ENCODE measurements around the gene TAAR1. TPM values are rescaled to one million over a fixed set of nuclear protein-coding genes. Genes with fewer than 3 reads are reported as not detected.

Gene TAAR1
- polyA plus RNA-seq, 1 donor (not counting 4 experiments of a cell fraction or from before 2014, with no cell fraction given) = not detected

GRCh38 chr6:132693478-132693877 is 34.5 kb upstream of the TAAR1 start:
- no peaks in the 10 kb centered on the region for H3K9me3 ChIP-seq (ENCODE audit: control insufficient read depth, low read depth, low read length)
- no peaks in the 10 kb centered on the region for H3K9me1 ChIP-seq (ENCODE audit: control insufficient read depth, extremely low read depth, insufficient read depth, low read length)
- dilution Hi-C loops (cut with MboI; ENCODE audit: extremely low pct_ligation_motif_present, low sequenced_read_pairs) = no loop called here
- no peak overlapping the region for H3K4me2 ChIP-seq (ENCODE audit: control insufficient read depth, extremely low read depth, insufficient read depth, low read depth, low read length)
- no peaks in the 10 kb centered on the region for H4K20me1 ChIP-seq (ENCODE audit: control insufficient read depth, extremely low read depth, insufficient read depth, low read length)
- no peak overlapping the region for H3K9ac ChIP-seq (ENCODE audit: control insufficient read depth, extremely low read depth, insufficient read depth, low read length)
- no peaks in the 10 kb centered on the region for H3K27me3 ChIP-seq (ENCODE audit: control insufficient read depth, extremely low read depth, insufficient read depth, low read length)
- no peak overlapping the region for H3K27ac ChIP-seq (ENCODE audit: control insufficient read depth, insufficient read depth, low read length)
- DNase-seq (ENCODE audit: low read depth, low spot score) (no peak), FAIRE-seq (no peak)
- H3K79me2 ChIP-seq (ENCODE audit: control insufficient read depth, insufficient read depth, low read length) = no peaks in the 10 kb centered on the region
- TF ChIP-seq CTCF (optimal IDR thresholded peaks at IDR 0.05 in 1 of 3, IDR thresholded peaks at IDR 0.05 in 1 of 3, conservative IDR thresholded peaks at IDR 0.05 in 1 of 3; ENCODE audit: extremely low read depth in 1 of 3, insufficient read depth in 2 of 3, low read length in 3 of 3) = no peak
- TF ChIP-seq EZH2 (IDR thresholded peaks at IDR 0.05; ENCODE audit: low read length) = no peak
- H2AFZ ChIP-seq (ENCODE audit: control insufficient read depth, low read length) = no peak overlapping the region
- no peaks in the 10 kb centered on the region for H3K4me1 ChIP-seq (ENCODE audit: control insufficient read depth, extremely low read depth, insufficient read depth, low read length)
- H3K36me3 ChIP-seq (ENCODE audit: control insufficient read depth in 2 of 2, extremely low read depth in 1 of 2, insufficient read depth in 2 of 2, low read length in 2 of 2) = no peaks in the 10 kb centered on the region
- no peak overlapping the region for H3K4me3 ChIP-seq (ENCODE audit: control insufficient read depth in 2 of 3, extremely low read depth in 1 of 3, insufficient read depth in 2 of 3, low read depth in 1 of 3, low read length in 3 of 3)

GRCh38 chr6:132690678-132691077 is 31.7 kb upstream of the TAAR1 start:
- no peak for DNase-seq (ENCODE audit: low read depth, low spot score)
- H3K9ac ChIP-seq (ENCODE audit: control insufficient read depth, extremely low read depth, insufficient read depth, low read length) = no peak overlapping the region
- H3K4me2 ChIP-seq (ENCODE audit: control insufficient read depth, extremely low read depth, insufficient read depth, low read depth, low read length) = no peak overlapping the region
- no peaks in the 10 kb centered on the region for H3K27me3 ChIP-seq (ENCODE audit: control insufficient read depth, extremely low read depth, insufficient read depth, low read length)
- H3K9me1 ChIP-seq (ENCODE audit: control insufficient read depth, extremely low read depth, insufficient read depth, low read length) = no peaks in the 10 kb centered on the region
- no peak overlapping the region for H3K4me3 ChIP-seq (ENCODE audit: control insufficient read depth in 2 of 3, extremely low read depth in 1 of 3, insufficient read depth in 2 of 3, low read depth in 1 of 3, low read length in 3 of 3)
- FAIRE-seq = no peak
- TF ChIP-seq EZH2 (IDR thresholded peaks at IDR 0.05; ENCODE audit: low read length) = no peak
- TF ChIP-seq CTCF (optimal IDR thresholded peaks at IDR 0.05 in 1 of 3, IDR thresholded peaks at IDR 0.05 in 1 of 3, conservative IDR thresholded peaks at IDR 0.05 in 1 of 3; ENCODE audit: extremely low read depth in 1 of 3, insufficient read depth in 2 of 3, low read length in 3 of 3) = no peak
- no peak overlapping the region for H2AFZ ChIP-seq (ENCODE audit: control insufficient read depth, low read length)
- no peaks in the 10 kb centered on the region for H4K20me1 ChIP-seq (ENCODE audit: control insufficient read depth, extremely low read depth, insufficient read depth, low read length)
- no peaks in the 10 kb centered on the region for H3K79me2 ChIP-seq (ENCODE audit: control insufficient read depth, insufficient read depth, low read length)
- no peak overlapping the region for H3K27ac ChIP-seq (ENCODE audit: control insufficient read depth, insufficient read depth, low read length)
- dilution Hi-C loops (cut with MboI; ENCODE audit: extremely low pct_ligation_motif_present, low sequenced_read_pairs) = no loop called here
- H3K36me3 ChIP-seq (ENCODE audit: control insufficient read depth in 2 of 2, extremely low read depth in 1 of 2, insufficient read depth in 2 of 2, low read length in 2 of 2) = no peaks in the 10 kb centered on the region
- H3K9me3 ChIP-seq (ENCODE audit: control insufficient read depth, low read depth, low read length) = no peaks in the 10 kb centered on the region
- peaks cover 7% of the 10 kb centered on the region for H3K4me1 ChIP-seq (ENCODE audit: control insufficient read depth, extremely low read depth, insufficient read depth, low read length)
